K562 (cell line): ENCODE data around the gene RGS7. TPM values are rescaled to one million over a fixed set of nuclear protein-coding genes. Genes with fewer than 3 reads are reported as not detected.

Source experiments
- NCOA4 ChIP-seq: fragments of 450-650 bp; IDR thresholded peaks from 2 replicates; pipeline ENCODE4 v1.6.1; 2018; ENCODE audit warnings: mild to moderate bottlenecking; ENCODE audit not compliant: partially characterized antibody
- NCOA6 ChIP-seq: fragments of 450-650 bp; IDR thresholded peaks from 2 replicates; pipeline ENCODE4 v1.6.1; 2017; ENCODE audit warnings: mild to moderate bottlenecking
- TEAD2 ChIP-seq: fragments of 450-650 bp; IDR thresholded peaks from 2 replicates; pipeline ENCODE4 v1.6.1; 2016; ENCODE audit warnings: missing genetic modification characterization, control low read depth, missing compliant biosample characterization
- ZNF507 ChIP-seq: conservative IDR thresholded peaks from 2 replicates; pipeline ENCODE4 v1.6.1; 2017; ENCODE audit warnings: missing genetic modification characterization, missing compliant biosample characterization
- polyA plus RNA-seq, 8 experiments: library from polyadenylated mRNA; depleted of rRNA in 4 of 8; stranded (reverse) in 5 of 8; unstranded in 3 of 8; fragments of >200 nt; fragmentation: Nextera tagmentation in 2 of 8; fragmentation: Illumina TruSeq in 1 of 8; extraction: Ambion mirVana in 2 of 8; extraction: Trizol in 1 of 8; gene quantifications; 2 replicates each; pipeline versions ENCODE4 v1.2.1 to v1.2.3, GENCODE V29; 2011 to 2014; ENCODE audit warnings: inconsistent platforms in 1 of 8, missing spikeins in 1 of 8
- total RNA-seq, 7 experiments: library from RNA; depleted of rRNA in 6 of 7; stranded (reverse); fragments of >200 nt in 6 of 7; fragmentation: Illumina TruSeq in 2 of 7; extraction: Trizol in 2 of 7; gene quantifications; 2 replicates each; pipeline versions ENCODE4 v1.2.1 to v1.2.3, GENCODE V29; 2011 to 2021; ENCODE audit warnings: low replicate concordance in 1 of 7
- TF ChIP-seq, protein P1 (sequence below), 2 experiments: fragments of 450-650 bp; formaldehyde crosslinking in 1 of 2; IDR thresholded peaks; 2 replicates each; pipeline versions ENCODE4 v1.4.0 to v1.6.1; 2014 to 2020; ENCODE audit warnings: mild to moderate bottlenecking in 2 of 2, borderline replicate concordance in 1 of 2, low read depth in 1 of 2
- TF ChIP-seq, protein P2 (sequence below), 2 experiments: fragments of 450-650 bp; IDR thresholded peaks; 2 replicates each; pipeline ENCODE4 v1.6.1; 2016

RGS7 gene
- total and polyA plus RNA-seq, 9 of the 15 experiments (the other 6 are each of a cell fraction or from before 2014, with no cell fraction given): not detected

DNA sequence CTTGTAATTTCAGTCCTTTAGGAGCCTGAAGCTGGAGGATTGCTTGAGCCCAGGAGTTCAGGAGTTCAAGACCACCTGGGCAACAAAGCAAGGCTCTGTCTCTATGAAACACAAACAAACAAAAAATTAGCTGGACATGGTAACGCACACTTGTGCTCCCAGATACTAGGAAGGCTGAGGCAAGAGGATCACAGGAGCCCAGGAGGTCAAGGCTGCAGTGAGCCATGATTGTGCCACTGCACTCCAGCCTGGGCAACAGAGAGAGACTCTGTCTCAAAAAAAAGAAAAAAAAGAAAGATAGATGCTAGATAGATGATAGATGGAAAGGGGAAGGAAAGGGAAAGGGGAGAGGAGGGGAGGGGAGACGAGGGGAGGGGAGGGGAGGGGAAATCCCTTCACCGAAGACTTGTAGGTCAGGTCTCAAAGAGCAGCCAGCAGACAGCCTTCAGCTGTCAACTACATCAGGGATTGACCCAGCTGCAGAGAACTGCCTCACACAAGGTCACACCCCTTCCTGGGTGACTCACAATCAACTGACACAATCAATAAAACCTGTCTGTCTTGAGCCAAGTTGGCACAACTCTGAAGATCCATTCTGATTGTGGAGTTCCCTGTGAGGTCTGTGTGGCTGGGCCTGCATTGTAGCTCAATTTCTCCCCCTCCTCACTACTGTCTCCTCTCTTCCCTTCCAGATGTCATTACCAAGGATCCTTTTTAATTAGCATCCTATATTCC is 200.6 kb downstream of the RGS7 start (continued):
- TF ChIP-seq NCOA6: no peak
- no peak for TF ChIP-seq NCOA4
- TF ChIP-seq, protein P1, sequence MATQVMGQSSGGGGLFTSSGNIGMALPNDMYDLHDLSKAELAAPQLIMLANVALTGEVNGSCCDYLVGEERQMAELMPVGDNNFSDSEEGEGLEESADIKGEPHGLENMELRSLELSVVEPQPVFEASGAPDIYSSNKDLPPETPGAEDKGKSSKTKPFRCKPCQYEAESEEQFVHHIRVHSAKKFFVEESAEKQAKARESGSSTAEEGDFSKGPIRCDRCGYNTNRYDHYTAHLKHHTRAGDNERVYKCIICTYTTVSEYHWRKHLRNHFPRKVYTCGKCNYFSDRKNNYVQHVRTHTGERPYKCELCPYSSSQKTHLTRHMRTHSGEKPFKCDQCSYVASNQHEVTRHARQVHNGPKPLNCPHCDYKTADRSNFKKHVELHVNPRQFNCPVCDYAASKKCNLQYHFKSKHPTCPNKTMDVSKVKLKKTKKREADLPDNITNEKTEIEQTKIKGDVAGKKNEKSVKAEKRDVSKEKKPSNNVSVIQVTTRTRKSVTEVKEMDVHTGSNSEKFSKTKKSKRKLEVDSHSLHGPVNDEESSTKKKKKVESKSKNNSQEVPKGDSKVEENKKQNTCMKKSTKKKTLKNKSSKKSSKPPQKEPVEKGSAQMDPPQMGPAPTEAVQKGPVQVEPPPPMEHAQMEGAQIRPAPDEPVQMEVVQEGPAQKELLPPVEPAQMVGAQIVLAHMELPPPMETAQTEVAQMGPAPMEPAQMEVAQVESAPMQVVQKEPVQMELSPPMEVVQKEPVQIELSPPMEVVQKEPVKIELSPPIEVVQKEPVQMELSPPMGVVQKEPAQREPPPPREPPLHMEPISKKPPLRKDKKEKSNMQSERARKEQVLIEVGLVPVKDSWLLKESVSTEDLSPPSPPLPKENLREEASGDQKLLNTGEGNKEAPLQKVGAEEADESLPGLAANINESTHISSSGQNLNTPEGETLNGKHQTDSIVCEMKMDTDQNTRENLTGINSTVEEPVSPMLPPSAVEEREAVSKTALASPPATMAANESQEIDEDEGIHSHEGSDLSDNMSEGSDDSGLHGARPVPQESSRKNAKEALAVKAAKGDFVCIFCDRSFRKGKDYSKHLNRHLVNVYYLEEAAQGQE (IDR thresholded peaks at IDR 0.05; ENCODE audit: borderline replicate concordance): no peak
- TF ChIP-seq, protein P1 (CRISPR knock-in tag; IDR thresholded peaks at IDR 0.05; ENCODE audit: low read depth): no peak
- no peak for TF ChIP-seq ZNF507 (tag)
- no peak for TF ChIP-seq TEAD2 (tag)
- TF ChIP-seq, protein P2, sequence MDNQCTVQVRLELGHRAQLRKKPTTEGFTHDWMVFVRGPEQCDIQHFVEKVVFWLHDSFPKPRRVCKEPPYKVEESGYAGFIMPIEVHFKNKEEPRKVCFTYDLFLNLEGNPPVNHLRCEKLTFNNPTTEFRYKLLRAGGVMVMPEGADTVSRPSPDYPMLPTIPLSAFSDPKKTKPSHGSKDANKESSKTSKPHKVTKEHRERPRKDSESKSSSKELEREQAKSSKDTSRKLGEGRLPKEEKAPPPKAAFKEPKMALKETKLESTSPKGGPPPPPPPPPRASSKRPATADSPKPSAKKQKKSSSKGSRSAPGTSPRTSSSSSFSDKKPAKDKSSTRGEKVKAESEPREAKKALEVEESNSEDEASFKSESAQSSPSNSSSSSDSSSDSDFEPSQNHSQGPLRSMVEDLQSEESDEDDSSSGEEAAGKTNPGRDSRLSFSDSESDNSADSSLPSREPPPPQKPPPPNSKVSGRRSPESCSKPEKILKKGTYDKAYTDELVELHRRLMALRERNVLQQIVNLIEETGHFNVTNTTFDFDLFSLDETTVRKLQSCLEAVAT (IDR thresholded peaks at IDR 0.05): no peak
